Activated CD8-positive, alpha-beta T cell treated with anti-CD3 and anti-CD28 coated beads for 36 hours (primary cell): ENCODE measurements around the gene PRSS33. TPM values are rescaled to one million over a fixed set of nuclear protein-coding genes. Genes with fewer than 3 reads are reported as not detected.

ENCODE experiments used
- ATAC-seq: fragments of 200-7000 bp; cut with Tn5 transposase; one replicate; pipeline ENCODE4 v1.10.0; 2021; ENCODE audit warnings: mild to moderate bottlenecking, moderate library complexity
- CTCF ChIA-PET: fragments of 350-600 bp; sonication (Branson Sonifier 250); formaldehyde crosslinking; loops from one replicate; lab custom pipeline; 2021; ENCODE audit warnings: antibody characterized with exemption; lab: Charles Lee
- POLR2A ChIA-PET: fragments of 350-600 bp; sonication (Branson Sonifier 250); formaldehyde crosslinking; loops from one replicate; lab custom pipeline; 2021; ENCODE audit warnings: antibody characterized with exemption; lab: Charles Lee
- DNase-seq: peaks from one replicate; pipeline ENCODE4 v3.0.0-alpha.2; 2020
- H3K27ac Mint-ChIP-seq: one replicate; pipeline ENCODE4 v1.8.0; 2021; ENCODE audit warnings: mild to moderate bottlenecking, mixed read lengths
- H3K27me3 Mint-ChIP-seq: one replicate; pipeline ENCODE4 v1.8.0; 2021; ENCODE audit warnings: mixed read lengths
- H3K36me3 Mint-ChIP-seq: one replicate; pipeline ENCODE4 v1.8.0; 2021; ENCODE audit warnings: low read depth, mixed read lengths
- H3K4me1 Mint-ChIP-seq: one replicate; pipeline ENCODE4 v1.8.0; 2021; ENCODE audit warnings: low read depth, mixed read lengths
- H3K4me3 Mint-ChIP-seq: one replicate; pipeline ENCODE4 v1.8.0; 2021; ENCODE audit warnings: mild to moderate bottlenecking, moderate library complexity, mixed read lengths
- H3K9me3 Mint-ChIP-seq: one replicate; pipeline ENCODE4 v1.8.0; 2021; ENCODE audit warnings: mixed read lengths
- intact Hi-C: fragments of 100-400 bp; cut with micrococcal nuclease; formaldehyde crosslinking; loops from one replicate; pipeline ENCODE4 v1.10.0; 2022
- total RNA-seq, 2 experiments: library from RNA; stranded (reverse); gene quantifications; one replicate each; pipeline ENCODE4 v1.2.3, GENCODE V29; 2021
- TF ChIP-seq, protein P1 (sequence below): fragments of 200-600 bp; IDR thresholded peaks from one replicate; pipeline ENCODE4 v1.8.0; 2022; ENCODE audit warnings: antibody characterized with exemption, mild to moderate bottlenecking

PRSS33 gene
- total RNA-seq, 2 experiments from 2014 or later, result 0.29 TPM; not detected in 1

DNA sequence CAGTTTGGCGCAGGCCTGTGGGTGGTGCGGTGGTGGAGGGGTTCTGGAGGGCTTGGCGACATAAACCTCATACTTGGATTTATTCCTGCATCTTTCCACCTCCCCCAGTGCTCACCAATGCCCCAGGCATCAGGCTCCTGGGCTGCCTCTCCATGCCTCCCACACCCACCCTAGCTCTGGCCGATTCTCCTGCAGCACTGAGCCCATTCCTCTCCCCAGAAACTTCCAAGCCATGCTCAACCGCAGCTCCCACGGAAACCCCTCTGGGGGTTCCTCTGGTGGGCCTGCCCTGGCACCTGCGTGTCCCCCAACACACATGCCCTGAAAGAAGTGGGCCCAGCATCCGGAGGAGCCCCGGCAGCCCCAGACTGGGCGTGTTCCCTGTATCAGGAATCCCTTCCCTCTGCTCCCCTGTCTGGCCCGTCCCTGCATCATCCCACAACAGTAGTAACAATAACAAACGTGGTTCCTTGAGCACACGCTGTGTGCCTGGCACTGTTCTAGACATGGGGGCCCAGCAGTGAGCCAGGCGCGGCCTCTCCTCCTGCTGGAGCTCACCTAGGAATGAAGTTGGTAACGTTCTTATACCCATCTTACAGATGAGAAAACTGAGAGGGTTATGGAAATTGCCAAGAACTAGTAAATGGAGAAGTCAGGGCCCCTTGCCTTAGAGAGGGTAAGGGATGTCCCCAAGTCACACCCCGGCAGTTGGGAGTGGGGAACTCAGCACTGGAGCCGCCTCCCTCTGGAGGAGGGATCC lies 32.0 kb upstream of the PRSS33 start:
- CTCF ChIA-PET, result no interaction called here
- peaks cover 1% of the 10 kb centered on the region for H3K27me3 Mint-ChIP-seq
- H3K9me3 Mint-ChIP-seq, result no peaks in the 10 kb centered on the region
- no peaks in the 10 kb centered on the region for H3K36me3 Mint-ChIP-seq
- no peak overlapping the region for H3K4me3 Mint-ChIP-seq
- ATAC-seq (no peak), DNase-seq (no peak)
- POLR2A ChIA-PET, result no interaction called here
- TF ChIP-seq, protein P1, sequence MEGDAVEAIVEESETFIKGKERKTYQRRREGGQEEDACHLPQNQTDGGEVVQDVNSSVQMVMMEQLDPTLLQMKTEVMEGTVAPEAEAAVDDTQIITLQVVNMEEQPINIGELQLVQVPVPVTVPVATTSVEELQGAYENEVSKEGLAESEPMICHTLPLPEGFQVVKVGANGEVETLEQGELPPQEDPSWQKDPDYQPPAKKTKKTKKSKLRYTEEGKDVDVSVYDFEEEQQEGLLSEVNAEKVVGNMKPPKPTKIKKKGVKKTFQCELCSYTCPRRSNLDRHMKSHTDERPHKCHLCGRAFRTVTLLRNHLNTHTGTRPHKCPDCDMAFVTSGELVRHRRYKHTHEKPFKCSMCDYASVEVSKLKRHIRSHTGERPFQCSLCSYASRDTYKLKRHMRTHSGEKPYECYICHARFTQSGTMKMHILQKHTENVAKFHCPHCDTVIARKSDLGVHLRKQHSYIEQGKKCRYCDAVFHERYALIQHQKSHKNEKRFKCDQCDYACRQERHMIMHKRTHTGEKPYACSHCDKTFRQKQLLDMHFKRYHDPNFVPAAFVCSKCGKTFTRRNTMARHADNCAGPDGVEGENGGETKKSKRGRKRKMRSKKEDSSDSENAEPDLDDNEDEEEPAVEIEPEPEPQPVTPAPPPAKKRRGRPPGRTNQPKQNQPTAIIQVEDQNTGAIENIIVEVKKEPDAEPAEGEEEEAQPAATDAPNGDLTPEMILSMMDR, result no peak
- no peak overlapping the region for H3K27ac Mint-ChIP-seq
- no peaks in the 10 kb centered on the region for H3K4me1 Mint-ChIP-seq
- intact Hi-C loops, result no loop called here

DNA sequence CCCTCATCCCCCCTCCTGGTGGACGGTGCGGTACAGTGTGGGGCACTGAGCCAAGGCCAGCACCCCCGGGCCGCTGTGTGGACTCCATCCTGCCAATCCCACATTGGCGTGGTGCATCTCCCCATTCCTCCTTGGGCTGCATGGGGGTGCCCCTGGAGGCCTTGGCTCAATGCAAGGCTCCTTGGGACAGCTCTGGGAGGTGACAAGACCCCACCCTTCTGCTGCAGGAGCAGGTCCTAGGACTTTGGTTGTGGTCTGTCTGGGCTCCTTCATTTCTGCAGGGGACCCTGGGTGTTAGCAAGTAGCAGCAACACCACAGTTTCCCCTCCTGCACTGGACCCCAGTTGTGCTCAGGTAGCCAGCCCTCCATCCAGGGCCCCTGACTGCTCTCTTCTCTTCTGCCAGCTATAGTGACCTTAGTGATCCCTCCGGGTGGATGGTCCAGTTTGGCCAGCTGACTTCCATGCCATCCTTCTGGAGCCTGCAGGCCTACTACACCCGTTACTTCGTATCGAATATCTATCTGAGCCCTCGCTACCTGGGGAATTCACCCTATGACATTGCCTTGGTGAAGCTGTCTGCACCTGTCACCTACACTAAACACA lies 31.0 kb upstream of the PRSS33 start:
- ChIA-PET CTCF (no interaction called here), POLR2A (no interaction called here)
- DNase-seq (no peak), ATAC-seq (no peak)
- H3K27me3 Mint-ChIP-seq, result peaks cover 1% of the 10 kb centered on the region
- no peaks in the 10 kb centered on the region for H3K4me1 Mint-ChIP-seq
- TF ChIP-seq, protein P1, result no peak
- intact Hi-C loops, result no loop called here
- H3K4me3 Mint-ChIP-seq, result no peak overlapping the region
- no peaks in the 10 kb centered on the region for H3K36me3 Mint-ChIP-seq
- H3K9me3 Mint-ChIP-seq, result no peaks in the 10 kb centered on the region
- no peak overlapping the region for H3K27ac Mint-ChIP-seq

DNA sequence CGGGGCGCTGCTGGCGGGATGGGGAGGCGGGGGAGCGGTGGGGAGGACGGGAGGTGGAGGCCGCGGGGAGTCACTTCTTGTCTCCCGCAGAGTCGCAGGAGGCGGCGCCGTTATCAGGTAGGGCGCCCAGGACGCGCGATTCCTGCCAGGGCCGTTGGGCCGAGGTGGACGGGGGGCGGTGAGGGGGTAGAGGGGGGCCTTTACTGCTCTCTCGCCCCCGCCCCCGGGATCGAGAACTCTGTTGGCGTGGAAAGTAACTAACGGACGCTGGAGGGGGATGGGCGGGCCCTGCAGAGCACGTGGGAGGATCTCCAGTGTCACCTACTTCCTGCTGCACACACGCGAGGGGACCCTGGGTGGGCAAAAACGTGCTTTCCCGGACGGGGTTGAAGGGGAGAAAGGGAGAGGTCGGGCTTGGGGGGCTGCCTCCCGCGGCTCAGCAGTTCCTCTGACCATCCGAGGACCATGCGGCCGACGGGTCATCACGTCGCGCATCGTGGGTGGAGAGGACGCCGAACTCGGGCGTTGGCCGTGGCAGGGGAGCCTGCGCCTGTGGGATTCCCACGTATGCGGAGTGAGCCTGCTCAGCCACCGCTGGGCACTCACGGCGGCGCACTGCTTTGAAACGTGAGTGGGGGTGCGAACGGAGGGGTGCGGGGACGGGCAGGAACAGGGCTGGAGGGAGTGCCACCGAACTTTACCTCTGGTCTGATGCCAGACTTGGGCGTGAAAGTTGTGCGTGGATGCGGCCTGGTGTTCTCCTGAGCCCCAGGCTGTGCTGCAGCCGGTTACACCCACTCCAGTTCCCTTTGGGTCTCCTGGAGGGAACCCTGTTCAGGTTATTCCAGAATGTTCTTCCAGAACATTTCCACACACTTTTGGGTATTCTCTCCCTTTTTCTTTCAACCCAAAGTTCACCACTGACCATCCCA lies 30.2 kb upstream of the PRSS33 start:
- Mint-ChIP-seq H3K4me1 (no peaks in the 10 kb centered on the region), H3K36me3 (no peaks in the 10 kb centered on the region), H3K9me3 (no peaks in the 10 kb centered on the region), H3K27ac (no peak overlapping the region), H3K27me3 (peaks cover 1% of the 10 kb centered on the region), H3K4me3 (peak overlapping the region; percentile 49)
- TF ChIP-seq, protein P1, result peak; percentile 8
- no peak for ATAC-seq
- POLR2A ChIA-PET, result interaction anchor here (1.2 kb wide), 1 partner anchor 17 kb away, joined by 3 read pairs; no protein-coding TSS in a partner anchor
- intact Hi-C loops, result no loop called here
- DNase-seq, result peak; percentile 22
- CTCF ChIA-PET, result interaction anchor here (1.0 kb wide), 1 partner anchor 50 kb away, joined by 4 read pairs; no protein-coding TSS in a partner anchor

GRCh38 chr16:2816751-2817339 lies 29.5 kb upstream of the PRSS33 start, which contains the start of gene PRSS21:
TSS of gene PRSS21 (plus strand) at chr16:2817237. CDS start at chr16:2817269, 32 bp downstream.
- TF ChIP-seq, protein P1, result peak; percentile 54
- Mint-ChIP-seq H3K4me1 (no peaks in the 10 kb centered on the region), H3K27ac (no peak within 1 kb of the TSS), H3K36me3 (no peaks in the 10 kb centered on the region), H3K4me3 (peak within 1 kb of the TSS; percentile 49), H3K27me3 (peaks cover 1% of the 10 kb centered on the region), H3K9me3 (no peaks in the 10 kb centered on the region)
- ATAC-seq, result peak; percentile 79
- ChIA-PET POLR2A (interaction anchor here (1.2 kb wide), 1 partner anchor 17 kb away, joined by 3 read pairs; no protein-coding TSS in a partner anchor), CTCF (interaction anchor here (1.0 kb wide), 1 partner anchor 51 kb away, joined by 4 read pairs; no protein-coding TSS in a partner anchor)
- peak; percentile 51 for DNase-seq
- intact Hi-C loops, result no loop called here
